Stomach (tissue), 4 donors: Measurements from ENCODE around the gene SPAG16.

Experiments
- EP300 ChIP-seq: sonication (generic); formaldehyde crosslinking; IDR thresholded peaks from one replicate; pipeline ENCODE4 v1.6.1; 2017; ENCODE audit warnings: antibody characterized with exemption
- POLR2A ChIP-seq, 4 donors: fragments of 450-650 bp; IDR thresholded peaks; one replicate each; pipeline ENCODE4 v1.6.1; 2016; ENCODE audit warnings: antibody characterized with exemption in 4 of 4, control low read depth in 2 of 4, mild to moderate bottlenecking in 1 of 4, moderate library complexity in 1 of 4
- POLR2AphosphoS5 ChIP-seq, 3 donors: sonication (generic); formaldehyde crosslinking; IDR thresholded peaks; one replicate each; pipeline ENCODE4 v1.6.1; 2016; ENCODE audit warnings: antibody characterized with exemption in 3 of 3
- TF ChIP-seq, protein P1 (sequence below), 7 experiments: fragments of 450-650 bp in 4 of 7; fragments of 200-600 bp in 3 of 7; sonication (generic) in 3 of 7; IDR thresholded peaks; one replicate each; pipeline ENCODE4 v1.5.1; 2016 to 2019; ENCODE audit warnings: antibody characterized with exemption in 7 of 7, control low read depth in 2 of 7, mild to moderate bottlenecking in 1 of 7

- no peak for TF ChIP-seq POLR2A (IDR thresholded peaks at IDR 0.05)
- TF ChIP-seq POLR2AphosphoS5 (IDR thresholded peaks at IDR 0.05): no peak
- TF ChIP-seq, protein P1, sequence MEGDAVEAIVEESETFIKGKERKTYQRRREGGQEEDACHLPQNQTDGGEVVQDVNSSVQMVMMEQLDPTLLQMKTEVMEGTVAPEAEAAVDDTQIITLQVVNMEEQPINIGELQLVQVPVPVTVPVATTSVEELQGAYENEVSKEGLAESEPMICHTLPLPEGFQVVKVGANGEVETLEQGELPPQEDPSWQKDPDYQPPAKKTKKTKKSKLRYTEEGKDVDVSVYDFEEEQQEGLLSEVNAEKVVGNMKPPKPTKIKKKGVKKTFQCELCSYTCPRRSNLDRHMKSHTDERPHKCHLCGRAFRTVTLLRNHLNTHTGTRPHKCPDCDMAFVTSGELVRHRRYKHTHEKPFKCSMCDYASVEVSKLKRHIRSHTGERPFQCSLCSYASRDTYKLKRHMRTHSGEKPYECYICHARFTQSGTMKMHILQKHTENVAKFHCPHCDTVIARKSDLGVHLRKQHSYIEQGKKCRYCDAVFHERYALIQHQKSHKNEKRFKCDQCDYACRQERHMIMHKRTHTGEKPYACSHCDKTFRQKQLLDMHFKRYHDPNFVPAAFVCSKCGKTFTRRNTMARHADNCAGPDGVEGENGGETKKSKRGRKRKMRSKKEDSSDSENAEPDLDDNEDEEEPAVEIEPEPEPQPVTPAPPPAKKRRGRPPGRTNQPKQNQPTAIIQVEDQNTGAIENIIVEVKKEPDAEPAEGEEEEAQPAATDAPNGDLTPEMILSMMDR (IDR thresholded peaks at IDR 0.05): no peak
- no peak for TF ChIP-seq EP300
Measured at GRCh38 chr2:213689585-213689984, 405.3 kb downstream of the SPAG16 start.
